CD14-positive monocyte (primary cell): ENCODE results near the gene SLC2A1. TPM values are rescaled to one million over a fixed set of nuclear protein-coding genes. Genes with fewer than 3 reads are reported as not detected.
A peak's percentile ranks its signal among the peaks of the same experiment; 100 is the strongest.

Experiments
- DNase-seq, 3 donors: peaks; one replicate each; pipeline ENCODE4 v3.0.0-alpha.2; 2011 to 2022
- H2AFZ ChIP-seq: 2 replicates; pipeline ENCODE4 v1.6.0; 2012; ENCODE audit warnings: mild to moderate bottlenecking, low read depth, low read length, inconsistent platforms; ENCODE audit not compliant: insufficient read depth, poor library complexity, severe bottlenecking
- H3K27ac ChIP-seq, 2 donors: 1 replicate in 1 of 2; 2 replicates in 1 of 2; pipeline ENCODE4 v1.5.1; 2012 to 2013; ENCODE audit warnings: low read length in 2 of 2, control low read depth in 1 of 2, inconsistent platforms in 1 of 2, low read depth in 1 of 2, mild to moderate bottlenecking in 1 of 2
- H3K27me3 ChIP-seq, 2 donors: one replicate each; pipeline versions ENCODE4 v1.6.0 to v1.6.1; 2011 to 2013; ENCODE audit warnings: low read length in 2 of 2; ENCODE audit not compliant: control insufficient read depth in 2 of 2, insufficient read depth in 2 of 2
- H3K36me3 ChIP-seq, 2 donors: replicated peaks in 1 of 2; 1 replicate in 1 of 2; 2 replicates in 1 of 2; pipeline versions ENCODE4 v1.5.1 to v1.6.1; 2012 to 2013; ENCODE audit warnings: low read length in 2 of 2, control low read depth in 1 of 2, inconsistent platforms in 1 of 2, mild to moderate bottlenecking in 1 of 2; ENCODE audit not compliant: insufficient read depth in 2 of 2, control insufficient read depth in 1 of 2
- H3K4me1 ChIP-seq, 2 donors: 1 replicate in 1 of 2; 2 replicates in 1 of 2; pipeline versions ENCODE4 v1.5.1 to v1.6.1; 2012 to 2013; ENCODE audit warnings: low read length in 2 of 2, control low read depth in 1 of 2, inconsistent platforms in 1 of 2, mild to moderate bottlenecking in 1 of 2, moderate library complexity in 1 of 2; ENCODE audit not compliant: insufficient read depth in 2 of 2, control insufficient read depth in 1 of 2
- H3K4me2 ChIP-seq: replicated peaks from 2 replicates; pipeline ENCODE3; 2012; ENCODE audit warnings: low read length, moderate library complexity, mild to moderate bottlenecking; ENCODE audit not compliant: poor library complexity, severe bottlenecking; ENCODE audit errors: extremely low read depth
- H3K4me3 ChIP-seq, 3 experiments: fragments of 200-600 bp in 1 of 3; sonication (generic) in 1 of 3; replicated peaks in 1 of 3; 1 replicate in 2 of 3; 2 replicates in 1 of 3; pipeline ENCODE4 v1.5.1; 2011 to 2013; ENCODE audit warnings: low read length in 3 of 3, mild to moderate bottlenecking in 3 of 3, control low read depth in 2 of 3, low read depth in 2 of 3, inconsistent platforms in 1 of 3, moderate library complexity in 1 of 3
- H3K79me2 ChIP-seq: 2 replicates; pipeline ENCODE4 v1.6.0; 2012; ENCODE audit warnings: mild to moderate bottlenecking, control low read depth, inconsistent platforms, low read length, moderate library complexity; ENCODE audit not compliant: insufficient read depth
- H3K9ac ChIP-seq: 2 replicates; pipeline ENCODE4 v1.6.0; 2017; ENCODE audit warnings: low read length, mild to moderate bottlenecking; ENCODE audit not compliant: insufficient read depth, poor library complexity, severe bottlenecking
- H3K9me3 ChIP-seq, 2 donors: replicated peaks in 1 of 2; 1 replicate in 1 of 2; 2 replicates in 1 of 2; pipeline versions ENCODE4 v1.5.1 to v1.6.1; 2012 to 2013; ENCODE audit warnings: low read length in 2 of 2, control low read depth in 1 of 2; ENCODE audit not compliant: control insufficient read depth in 1 of 2, insufficient read depth in 1 of 2
- H4K20me1 ChIP-seq: 2 replicates; pipeline ENCODE4 v1.6.0; 2012; ENCODE audit warnings: mild to moderate bottlenecking, low read length, control low read depth, moderate library complexity; ENCODE audit not compliant: insufficient read depth
- H3K27ac Mint-ChIP-seq, 7 donors: one replicate each; pipeline ENCODE4 v1.8.0; 2020; ENCODE audit warnings: mild to moderate bottlenecking in 7 of 7, mixed read lengths in 7 of 7, moderate library complexity in 6 of 7, inconsistent platforms in 2 of 7
- H3K27me3 Mint-ChIP-seq, 3 donors: one replicate each; pipeline ENCODE4 v1.8.0; 2021 to 2022; ENCODE audit warnings: low read depth in 3 of 3, mild to moderate bottlenecking in 3 of 3, mixed read lengths in 3 of 3, moderate library complexity in 3 of 3, inconsistent platforms in 1 of 3
- H3K36me3 Mint-ChIP-seq, 2 donors: one replicate each; pipeline ENCODE4 v1.8.0; 2020; ENCODE audit warnings: mixed read lengths in 2 of 2, inconsistent platforms in 1 of 2, mild to moderate bottlenecking in 1 of 2
- H3K4me1 Mint-ChIP-seq: one replicate; pipeline ENCODE4 v1.8.0; 2020; ENCODE audit warnings: mild to moderate bottlenecking, mixed read lengths
- H3K4me3 Mint-ChIP-seq, 2 donors: one replicate each; pipeline ENCODE4 v1.8.0; 2020; ENCODE audit warnings: mild to moderate bottlenecking in 2 of 2, mixed read lengths in 2 of 2, moderate library complexity in 1 of 2
- H3K9me3 Mint-ChIP-seq, 7 donors: one replicate each; pipeline ENCODE4 v1.8.0; 2020 to 2022; ENCODE audit warnings: mixed read lengths in 7 of 7, mild to moderate bottlenecking in 6 of 7, moderate library complexity in 6 of 7, inconsistent platforms in 2 of 7
- CTCF ChIP-seq: fragments of 200-600 bp; IDR thresholded peaks from one replicate; pipeline ENCODE4 v1.8.0; 2022; ENCODE audit warnings: antibody characterized with exemption, mild to moderate bottlenecking
- WGBS: methylation state at CpG from one replicate; pipeline ENCODE4 v1.1.5; 2013; ENCODE audit warnings: missing lambda C conversion rate; ENCODE audit not compliant: insufficient coverage; 5-methylcytosine and 5-hydroxymethylcytosine counted together
- intact Hi-C, 2 donors: fragments of 100-400 bp; cut with micrococcal nuclease; formaldehyde crosslinking; loops; one replicate each; pipeline versions ENCODE4 v1.15.0 to v1.15.1; 2023
- polyA plus RNA-seq, 3 donors: library from polyadenylated mRNA; depleted of rRNA in 1 of 3; unstranded in 2 of 3; stranded (reverse) in 1 of 3; fragments of 300-500 nt in 2 of 3; fragments of >200 nt in 1 of 3; fragmentation: Illumina TruSeq in 2 of 3; gene quantifications; 1 replicate in 2 of 3; 2 replicates in 1 of 3; pipeline ENCODE4 v1.2.3, GENCODE V29; 2012 to 2021

Gene SLC2A1
- polyA plus RNA-seq, 3 donors, result 0.56 to 5.0 (median 0.71) TPM

GRCh38 chr1:42963378-42964043, 4.8 kb upstream of the SLC2A1 start:
- H3K4me2 ChIP-seq, result no peak overlapping the region
- H3K27me3 ChIP-seq, result peaks cover 19 to 49% of the 10 kb centered on the region in 2 donors
- H3K4me3 ChIP-seq, result no peak overlapping the region
- H3K9me3 ChIP-seq, result no peaks in the 10 kb centered on the region
- peaks cover 50 to 58% (median 51%) of the 10 kb centered on the region in 3 donors for H3K27me3 Mint-ChIP-seq
- WGBS, result 28% methylated on average over 6 of the region's 9 CpGs
- no peaks in the 10 kb centered on the region for H3K36me3 ChIP-seq
- no peak overlapping the region for H3K27ac ChIP-seq
- intact Hi-C loops, result no loop called here
- H3K4me1 ChIP-seq, result peaks cover 7 to 10% of the 10 kb centered on the region in 2 donors
- H3K36me3 Mint-ChIP-seq, result peaks cover 0 to 3% of the 10 kb centered on the region in 2 donors
- H3K4me1 Mint-ChIP-seq, result peaks cover 17% of the 10 kb centered on the region
- H3K9ac ChIP-seq, result no peak overlapping the region
- peak in 1 of 3 donors; percentile 27 for DNase-seq
- H3K79me2 ChIP-seq, result no peaks in the 10 kb centered on the region
- peak overlapping the region in 2 of 7 donors; percentile 17 to 44 for H3K27ac Mint-ChIP-seq
- peak overlapping the region in 1 of 2 donors; percentile 64 for H3K4me3 Mint-ChIP-seq
- TF ChIP-seq CTCF, result no peak
- no peaks in the 10 kb centered on the region for H4K20me1 ChIP-seq
- H2AFZ ChIP-seq, result no peak overlapping the region
- peaks cover 0 to 6% (median 2%) of the 10 kb centered on the region in 7 donors for H3K9me3 Mint-ChIP-seq

GRCh38 chr1:42962641-42963377, 4.1 kb upstream of the SLC2A1 start:
- DNase-seq, result no peak
- 48% methylated on average over 11 of the region's 13 CpGs for WGBS
- H3K36me3 Mint-ChIP-seq, result peaks cover 0 to 3% of the 10 kb centered on the region in 2 donors
- TF ChIP-seq CTCF, result no peak
- peaks cover 50 to 58% (median 52%) of the 10 kb centered on the region in 3 donors for H3K27me3 Mint-ChIP-seq
- intact Hi-C loops, result no loop called here
- Histone ChIP-seq H3K4me2 (no peak overlapping the region), H3K27ac (no peak overlapping the region), H3K79me2 (no peaks in the 10 kb centered on the region), H3K9ac (no peak overlapping the region), H3K9me3 (no peaks in the 10 kb centered on the region), H3K36me3 (no peaks in the 10 kb centered on the region), H3K4me3 (no peak overlapping the region), H3K27me3 (peaks cover 19 to 51% of the 10 kb centered on the region in 2 donors), H4K20me1 (no peaks in the 10 kb centered on the region), H3K4me1 (peaks cover 8 to 17% of the 10 kb centered on the region in 2 donors), H2AFZ (no peak overlapping the region)
- peak overlapping the region in 1 of 2 donors; percentile 64 for H3K4me3 Mint-ChIP-seq
- no peak overlapping the region for H3K27ac Mint-ChIP-seq
- H3K4me1 Mint-ChIP-seq, result peaks cover 18% of the 10 kb centered on the region
- peaks cover 0 to 6% (median 2%) of the 10 kb centered on the region in 7 donors for H3K9me3 Mint-ChIP-seq
